HG02938 (cell line): ENCODE results near the gene SUGCT.

Experiments used
- ATAC-seq: cut with Tn5 transposase; IDR thresholded peaks from one replicate; pipeline ENCODE4 v1.9.1; 2021; ENCODE audit warnings: mild to moderate bottlenecking, moderate library complexity; ENCODE audit not compliant: unreplicated experiment

SUGCT gene

GRCh38 chr7:40507166-40507565, 372.4 kb downstream of the SUGCT start:
- no peak for ATAC-seq

- ATAC-seq, result no peak
These were observed 374.6 kb downstream of the SUGCT start for GRCh38 chr7:40509287-40509996.

DNA sequence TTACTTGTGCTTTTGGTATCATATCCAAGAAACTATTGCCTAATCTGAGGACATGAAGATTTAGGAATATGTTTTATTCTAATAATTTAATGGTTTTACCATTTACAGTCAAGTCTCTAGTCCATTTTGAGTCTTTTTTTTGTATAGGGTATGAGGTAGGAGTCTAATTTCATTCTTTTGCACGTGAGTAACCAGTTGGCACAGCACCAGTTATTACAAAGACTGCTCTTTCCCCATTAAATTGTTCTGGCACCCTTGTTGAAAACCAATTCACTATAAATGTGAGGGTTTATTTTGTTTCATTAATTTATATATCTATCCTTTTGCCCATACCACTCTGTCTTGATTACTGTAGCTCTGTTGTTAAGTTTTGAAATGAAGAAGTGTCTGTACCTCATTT, 381.6 kb downstream of the SUGCT start:
- no peak for ATAC-seq

GRCh38 chr7:40519009-40519408, 384.2 kb downstream of the SUGCT start:
- ATAC-seq, result no peak

- no peak for ATAC-seq
These were observed 386.4 kb downstream of the SUGCT start for GRCh38 chr7:40520986-40521738.

- no peak for ATAC-seq
These were observed 391.0 kb downstream of the SUGCT start for GRCh38 chr7:40525764-40526163.

DNA sequence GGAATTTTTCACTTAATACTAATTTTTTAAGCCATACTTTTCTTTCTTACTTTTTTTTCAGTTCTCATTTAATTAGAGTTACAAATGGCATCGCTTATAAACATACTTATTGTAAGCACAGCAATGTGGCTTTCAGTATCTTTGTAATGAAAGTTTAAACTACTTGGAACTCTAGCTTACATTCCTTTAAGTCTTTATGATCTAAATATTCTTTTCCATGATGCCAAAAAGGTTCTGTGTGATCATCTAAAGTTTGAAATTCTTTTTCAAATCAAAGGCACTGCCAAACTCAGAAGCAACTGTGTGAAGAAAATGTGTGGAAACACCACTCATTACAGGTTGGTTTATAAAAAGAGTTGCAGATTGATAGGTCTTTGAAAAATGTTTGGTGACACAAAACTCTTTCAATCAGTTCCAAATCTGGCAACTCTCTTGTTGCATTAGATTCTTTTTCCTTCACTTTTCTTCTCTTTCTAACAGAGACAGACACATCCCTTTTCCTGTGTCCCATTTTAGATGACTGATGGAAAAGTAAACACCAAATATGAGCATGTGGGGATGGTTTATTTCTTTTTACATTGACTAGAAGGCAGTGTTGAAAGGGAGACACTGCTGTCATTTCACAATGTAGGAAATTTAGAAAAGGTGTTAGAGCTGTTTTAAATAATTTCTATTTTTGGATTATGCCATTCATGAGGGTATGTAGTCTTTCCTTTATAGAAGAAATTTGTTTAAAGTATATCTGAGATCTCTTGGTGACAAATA, 392.3 kb downstream of the SUGCT start:
- no peak for ATAC-seq

DNA sequence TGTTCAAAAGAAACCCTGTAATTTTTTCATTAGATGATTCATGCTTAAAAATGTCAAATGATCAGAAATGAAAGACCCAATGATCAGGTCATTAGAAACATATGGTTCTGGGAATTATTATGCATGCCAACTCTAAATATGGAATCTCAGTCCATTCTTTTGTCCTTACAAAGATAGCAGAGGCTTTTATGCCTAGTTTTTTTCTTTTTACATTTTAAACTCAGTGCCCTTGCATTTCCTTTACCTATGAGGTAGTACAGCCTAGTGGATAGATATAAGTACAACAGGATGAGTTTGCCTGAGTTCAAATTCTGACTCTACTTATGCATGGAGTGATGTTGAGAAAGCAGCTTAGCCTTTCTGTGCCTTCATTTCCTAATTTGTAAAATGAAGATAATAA, 392.9 kb downstream of the SUGCT start:
- no peak for ATAC-seq

DNA sequence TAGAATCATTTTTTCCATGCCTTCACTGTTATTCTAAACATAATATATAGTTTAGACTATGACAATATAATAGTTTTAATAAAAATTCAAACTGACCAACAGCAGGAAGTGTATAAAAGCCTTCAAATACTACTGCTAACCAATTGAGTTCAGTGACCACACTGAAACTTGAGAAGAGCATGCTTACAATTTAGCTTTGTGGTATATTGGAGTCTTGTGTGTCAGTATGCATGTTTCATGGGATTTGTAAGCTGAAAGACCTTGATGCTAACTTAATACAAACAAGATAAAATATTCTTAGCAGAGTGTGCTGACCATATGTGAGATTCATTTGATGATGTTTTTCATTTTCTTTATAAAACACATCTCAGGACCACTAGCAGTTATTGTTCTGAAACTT, 395.5 kb downstream of the SUGCT start:
- no peak for ATAC-seq

DNA sequence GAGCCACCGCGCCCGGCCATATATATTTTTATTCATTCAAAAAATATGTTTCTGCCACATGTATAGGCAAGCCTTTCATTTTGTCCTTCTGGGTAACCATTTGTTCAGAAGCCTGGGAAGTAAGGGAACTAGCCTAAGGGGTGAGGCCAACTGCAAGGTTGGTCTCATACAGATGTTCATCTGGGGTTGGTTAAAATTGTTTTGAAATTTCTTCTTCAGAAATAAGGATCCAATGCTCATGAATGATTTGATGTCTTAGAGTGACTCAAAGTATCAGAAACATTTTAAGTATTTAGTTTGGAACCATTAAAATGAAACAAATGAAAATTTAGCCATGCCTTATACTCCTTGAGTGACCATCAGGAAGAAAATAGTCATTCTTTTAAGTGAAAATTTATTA, 397.2 kb downstream of the SUGCT start:
- ATAC-seq, result no peak

- no peak for ATAC-seq
These were observed 400.9 kb downstream of the SUGCT start for GRCh38 chr7:40535678-40536077.

DNA sequence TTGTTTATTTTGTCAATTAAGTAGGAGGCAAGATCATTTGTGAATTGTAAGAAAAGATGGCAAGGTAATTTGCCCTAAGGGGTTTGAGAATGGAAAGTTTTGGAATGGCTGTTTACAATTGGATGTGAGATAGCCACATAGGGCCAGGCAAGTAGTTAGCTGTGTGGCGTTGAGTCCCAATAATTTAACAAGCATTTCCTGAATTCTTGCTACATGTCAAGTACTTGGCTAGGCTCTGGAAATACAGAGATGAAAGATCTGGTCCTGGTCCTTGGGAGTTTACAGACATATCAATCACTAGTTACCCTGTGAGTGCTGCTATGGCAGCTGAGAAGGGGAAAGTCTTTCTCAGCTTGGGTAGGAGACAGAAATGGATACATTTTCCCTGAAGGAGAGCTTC, 401.6 kb downstream of the SUGCT start:
- ATAC-seq, result no peak

DNA sequence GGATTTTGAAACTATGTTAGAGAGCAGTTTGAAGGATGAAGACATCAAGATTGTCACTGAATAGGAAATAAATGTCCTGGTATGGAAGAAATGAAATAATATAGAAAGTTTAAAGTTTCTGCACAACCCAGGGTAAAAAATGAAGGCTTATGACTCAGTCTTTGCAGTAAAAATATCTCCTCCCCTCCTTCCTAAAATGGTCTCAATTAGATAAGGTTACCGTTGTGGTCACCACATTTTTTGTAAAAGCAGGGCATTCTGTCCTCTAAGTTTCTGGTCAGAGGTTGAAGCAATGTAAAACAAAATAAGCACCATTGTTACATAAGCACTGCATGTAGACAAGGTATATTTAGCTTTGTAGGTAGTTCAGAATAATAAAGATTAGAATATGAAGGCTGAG, 403.5 kb downstream of the SUGCT start:
- ATAC-seq, result no peak

GRCh38 chr7:40541336-40541735, 406.5 kb downstream of the SUGCT start:
- no peak for ATAC-seq

GRCh38 chr7:40542982-40543741, 408.4 kb downstream of the SUGCT start:
- no peak for ATAC-seq

DNA sequence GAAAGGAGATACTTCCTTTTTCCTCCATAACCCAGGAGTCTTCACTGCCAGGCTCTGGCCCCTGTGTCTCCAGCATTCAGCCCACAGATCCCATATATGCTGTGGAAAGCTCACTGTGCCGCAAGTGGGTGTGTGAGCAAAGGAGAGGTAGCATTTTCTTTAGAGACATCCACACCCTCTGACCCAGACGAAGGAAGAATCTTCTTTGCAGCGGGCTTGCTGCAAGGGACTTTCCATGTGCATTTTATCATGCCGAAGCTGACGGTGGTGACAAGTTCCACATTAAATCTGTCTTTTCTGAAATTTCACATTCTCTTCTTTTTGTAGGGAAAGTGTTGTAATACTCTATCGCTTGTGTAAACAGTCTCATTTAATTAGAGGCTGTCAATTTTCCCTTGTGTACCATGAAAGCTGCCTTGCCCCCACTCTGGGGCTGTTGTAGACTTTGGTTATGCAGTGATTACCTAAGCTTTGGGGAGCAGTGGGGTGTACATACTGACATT, 409.5 kb downstream of the SUGCT start:
- no peak for ATAC-seq

DNA sequence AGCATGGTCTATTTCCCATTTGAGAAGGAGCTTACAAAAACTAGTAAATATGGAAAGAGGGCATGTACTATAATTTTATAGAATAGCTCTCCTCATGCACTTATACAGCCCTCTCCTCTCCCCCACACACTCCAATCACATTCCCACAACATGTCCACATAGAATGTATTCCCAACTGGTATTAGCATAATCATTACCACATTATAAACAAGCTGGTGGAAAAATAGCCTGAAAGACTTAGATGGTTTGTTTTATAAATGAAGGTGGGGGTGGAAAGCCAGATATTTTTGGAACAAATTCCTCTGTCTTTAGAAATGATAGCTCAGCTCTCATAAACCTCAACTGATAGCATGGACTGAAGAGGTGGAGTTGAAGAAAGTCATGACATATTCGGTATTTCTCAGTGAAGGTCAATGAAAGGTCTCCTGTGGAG, 410.1 kb downstream of the SUGCT start:
- ATAC-seq, result no peak

GRCh38 chr7:40545739-40546138, 410.9 kb downstream of the SUGCT start:
- ATAC-seq, result no peak

GRCh38 chr7:40546616-40547501, 412.1 kb downstream of the SUGCT start:
- ATAC-seq, result no peak
